Smooth muscle cell (in vitro differentiated cells): ENCODE measurements around the gene ACOT9. TPM values are rescaled to one million over a fixed set of nuclear protein-coding genes. Genes with fewer than 3 reads are reported as not detected.

ENCODE experiments used
- DNase-seq: peaks from one replicate; lab custom pipeline; 2025; ENCODE audit not compliant: unreplicated experiment; lab: John Stamatoyannopoulos, UW
- H2AFZ ChIP-seq: fragments of 200-600 bp; sonication (generic); 2 replicates; pipeline ENCODE4 v1.6.0; 2016; ENCODE audit warnings: antibody characterized with exemption, low read depth, mild to moderate bottlenecking
- H3F3A ChIP-seq: fragments of 200-600 bp; sonication (generic); 2 replicates; pipeline ENCODE4 v1.6.0; 2017; ENCODE audit warnings: antibody characterized with exemption, low read depth
- H3K27ac ChIP-seq: fragments of 200-600 bp; sonication (generic); 2 replicates; pipeline ENCODE4 v1.5.1; 2016; ENCODE audit warnings: low read depth, mild to moderate bottlenecking
- H3K27me3 ChIP-seq: fragments of 200-600 bp; sonication (generic); 2 replicates; pipeline ENCODE4 v1.6.1; 2016; ENCODE audit warnings: low read depth, mild to moderate bottlenecking
- H3K36me3 ChIP-seq: fragments of 200-600 bp; sonication (generic); 2 replicates; pipeline ENCODE4 v1.5.1; 2016; ENCODE audit warnings: low read depth
- H3K4me1 ChIP-seq: fragments of 200-600 bp; sonication (generic); 2 replicates; pipeline ENCODE4 v1.5.1; 2016; ENCODE audit warnings: low read depth
- H3K4me2 ChIP-seq: fragments of 200-600 bp; sonication (generic); 2 replicates; pipeline ENCODE4 v1.6.0; 2016; ENCODE audit warnings: mild to moderate bottlenecking
- H3K4me3 ChIP-seq: fragments of 200-600 bp; sonication (generic); 2 replicates; pipeline ENCODE4 v1.5.1; 2016; ENCODE audit warnings: mild to moderate bottlenecking
- H3K79me2 ChIP-seq: fragments of 200-600 bp; sonication (generic); 2 replicates; pipeline ENCODE4 v1.6.0; 2016; ENCODE audit warnings: low read depth, mild to moderate bottlenecking
- H3K9ac ChIP-seq: fragments of 200-600 bp; sonication (generic); 2 replicates; pipeline ENCODE4 v1.6.0; 2016; ENCODE audit warnings: low read depth
- H3K9me3 ChIP-seq: fragments of 200-600 bp; sonication (generic); replicated peaks from 2 replicates; pipeline ENCODE4 v1.5.1; 2016; ENCODE audit warnings: low read depth
- H4K20me1 ChIP-seq: fragments of 200-600 bp; sonication (generic); 2 replicates; pipeline ENCODE4 v1.6.0; 2016; ENCODE audit warnings: low read depth
- WGBS: methylation state at CpG from one replicate; pipeline ENCODE4 v1.1.7; 2016; ENCODE audit warnings: low lambda C conversion rate; 5-methylcytosine and 5-hydroxymethylcytosine counted together
- polyA plus RNA-seq: library from polyadenylated mRNA; unstranded; fragments of >200 nt; fragmentation: Nextera tagmentation; extraction: Ambion mirVana; gene quantifications from 2 replicates; pipeline ENCODE4 v1.2.1, GENCODE V29; 2016
- total RNA-seq: library from RNA; depleted of rRNA; stranded (reverse); fragments of >200 nt; gene quantifications from 2 replicates; pipeline ENCODE4 v1.2.3, GENCODE V29; 2014
- TF ChIP-seq, protein P1 (sequence below): fragments of 200-600 bp; sonication (generic); IDR thresholded peaks from 2 replicates; pipeline ENCODE4 v1.5.1; 2017; ENCODE audit warnings: borderline replicate concordance, mild to moderate bottlenecking, antibody characterized with exemption; ENCODE audit not compliant: insufficient read depth, poor library complexity, severe bottlenecking

Gene ACOT9
- total and polyA plus RNA-seq, 2 experiments from 2014 or later = 55.4 to 73.2 TPM

DNA sequence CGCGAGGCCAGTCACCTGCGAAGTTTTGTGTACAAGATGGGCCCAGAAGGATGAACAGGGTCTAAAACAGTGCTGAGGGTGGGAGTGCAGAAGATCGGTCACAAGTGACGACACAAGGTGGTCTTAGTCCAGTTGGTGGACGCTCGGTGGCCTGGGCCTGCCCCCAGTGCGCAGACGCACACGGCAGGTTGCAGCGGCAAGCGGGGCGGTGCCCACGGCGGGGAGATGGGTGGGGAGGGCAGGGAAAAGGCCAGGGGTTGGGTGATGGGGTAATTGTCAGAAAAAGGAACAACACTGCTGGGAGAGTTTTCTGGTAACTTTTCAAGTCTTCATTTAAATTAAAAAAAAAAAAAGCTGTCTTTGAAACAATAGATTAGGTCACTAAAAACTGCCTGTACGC lies 76.8 kb downstream of the ACOT9 start:
- peak overlapping the region; percentile 91 for H3K27ac ChIP-seq
- H3K36me3 ChIP-seq = no peaks in the 10 kb centered on the region
- no peaks in the 10 kb centered on the region for H3K9me3 ChIP-seq
- no peak for DNase-seq
- H2AFZ ChIP-seq = peak overlapping the region; percentile 98
- H3K4me1 ChIP-seq = peaks cover 14% of the 10 kb centered on the region
- TF ChIP-seq, protein P1, sequence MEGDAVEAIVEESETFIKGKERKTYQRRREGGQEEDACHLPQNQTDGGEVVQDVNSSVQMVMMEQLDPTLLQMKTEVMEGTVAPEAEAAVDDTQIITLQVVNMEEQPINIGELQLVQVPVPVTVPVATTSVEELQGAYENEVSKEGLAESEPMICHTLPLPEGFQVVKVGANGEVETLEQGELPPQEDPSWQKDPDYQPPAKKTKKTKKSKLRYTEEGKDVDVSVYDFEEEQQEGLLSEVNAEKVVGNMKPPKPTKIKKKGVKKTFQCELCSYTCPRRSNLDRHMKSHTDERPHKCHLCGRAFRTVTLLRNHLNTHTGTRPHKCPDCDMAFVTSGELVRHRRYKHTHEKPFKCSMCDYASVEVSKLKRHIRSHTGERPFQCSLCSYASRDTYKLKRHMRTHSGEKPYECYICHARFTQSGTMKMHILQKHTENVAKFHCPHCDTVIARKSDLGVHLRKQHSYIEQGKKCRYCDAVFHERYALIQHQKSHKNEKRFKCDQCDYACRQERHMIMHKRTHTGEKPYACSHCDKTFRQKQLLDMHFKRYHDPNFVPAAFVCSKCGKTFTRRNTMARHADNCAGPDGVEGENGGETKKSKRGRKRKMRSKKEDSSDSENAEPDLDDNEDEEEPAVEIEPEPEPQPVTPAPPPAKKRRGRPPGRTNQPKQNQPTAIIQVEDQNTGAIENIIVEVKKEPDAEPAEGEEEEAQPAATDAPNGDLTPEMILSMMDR = no peak
- no peaks in the 10 kb centered on the region for H3K27me3 ChIP-seq
- H4K20me1 ChIP-seq = peaks cover 7% of the 10 kb centered on the region
- peak overlapping the region; percentile 88 for H3K4me2 ChIP-seq
- peaks cover 5% of the 10 kb centered on the region for H3F3A ChIP-seq
- no peak overlapping the region for H3K4me3 ChIP-seq
- no peak overlapping the region for H3K9ac ChIP-seq
- H3K79me2 ChIP-seq = peaks cover 35% of the 10 kb centered on the region
- WGBS = 97% methylated on average over 16 of the region's 16 CpGs

DNA sequence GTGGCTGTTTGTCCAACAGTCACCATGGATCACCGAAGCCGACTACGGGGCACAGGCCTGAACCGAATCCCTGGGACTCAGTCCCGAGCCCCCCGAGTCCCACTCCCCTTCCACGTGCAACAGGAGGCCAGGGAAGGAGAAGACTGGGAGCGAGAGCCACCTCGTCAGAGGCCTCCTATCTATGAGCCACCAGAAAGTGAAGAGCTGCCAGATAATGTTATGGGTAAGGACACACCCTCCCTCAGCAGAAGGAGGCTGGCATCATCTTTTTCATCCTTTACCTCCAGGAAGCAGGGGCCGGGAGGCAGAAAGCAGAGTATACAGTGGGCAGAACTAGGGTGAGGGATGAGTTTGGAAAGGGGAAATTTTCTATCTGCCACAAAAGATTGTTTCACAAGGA lies 78.6 kb downstream of the ACOT9 start:
- Histone ChIP-seq H4K20me1 (no peaks in the 10 kb centered on the region), H3F3A (peaks cover 5% of the 10 kb centered on the region), H3K4me3 (no peak overlapping the region), H3K9me3 (no peaks in the 10 kb centered on the region), H2AFZ (no peak overlapping the region), H3K27ac (no peak overlapping the region), H3K79me2 (peaks cover 17% of the 10 kb centered on the region), H3K4me1 (peaks cover 14% of the 10 kb centered on the region), H3K9ac (no peak overlapping the region), H3K27me3 (no peaks in the 10 kb centered on the region), H3K4me2 (no peak overlapping the region), H3K36me3 (no peaks in the 10 kb centered on the region)
- no peak for DNase-seq
- TF ChIP-seq, protein P1 = no peak
- 94% methylated on average over 10 of the region's 10 CpGs for WGBS

DNA sequence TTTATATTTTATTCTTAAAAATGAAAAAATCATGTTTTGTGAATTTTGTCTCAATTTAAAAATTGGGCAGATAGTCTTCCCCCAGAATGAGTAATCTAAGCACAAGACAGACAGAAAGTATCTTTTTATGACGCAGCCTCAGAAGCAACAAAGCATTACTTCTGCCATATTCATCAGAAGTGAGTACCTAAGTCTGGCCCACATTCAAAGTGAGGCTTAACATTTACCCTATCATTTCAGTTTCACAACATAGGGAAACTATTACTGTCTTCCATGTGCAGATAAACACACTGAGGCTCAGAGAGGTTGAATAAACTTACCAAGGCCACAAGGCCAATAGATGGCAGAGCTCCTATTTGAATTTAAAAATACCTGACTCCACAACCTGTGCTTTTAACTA lies 80.2 kb downstream of the ACOT9 start:
- H2AFZ ChIP-seq = no peak overlapping the region
- no peaks in the 10 kb centered on the region for H3K27me3 ChIP-seq
- H4K20me1 ChIP-seq = no peaks in the 10 kb centered on the region
- TF ChIP-seq, protein P1 = no peak
- H3K4me2 ChIP-seq = no peak overlapping the region
- H3K36me3 ChIP-seq = no peaks in the 10 kb centered on the region
- H3K4me3 ChIP-seq = no peak overlapping the region
- H3F3A ChIP-seq = peaks cover 5% of the 10 kb centered on the region
- H3K9me3 ChIP-seq = no peaks in the 10 kb centered on the region
- peaks cover 4% of the 10 kb centered on the region for H3K79me2 ChIP-seq
- H3K4me1 ChIP-seq = peaks cover 6% of the 10 kb centered on the region
- WGBS = 58% methylated on average over 1 of the region's 1 CpG
- no peak overlapping the region for H3K27ac ChIP-seq
- H3K9ac ChIP-seq = no peak overlapping the region
- no peak for DNase-seq

DNA sequence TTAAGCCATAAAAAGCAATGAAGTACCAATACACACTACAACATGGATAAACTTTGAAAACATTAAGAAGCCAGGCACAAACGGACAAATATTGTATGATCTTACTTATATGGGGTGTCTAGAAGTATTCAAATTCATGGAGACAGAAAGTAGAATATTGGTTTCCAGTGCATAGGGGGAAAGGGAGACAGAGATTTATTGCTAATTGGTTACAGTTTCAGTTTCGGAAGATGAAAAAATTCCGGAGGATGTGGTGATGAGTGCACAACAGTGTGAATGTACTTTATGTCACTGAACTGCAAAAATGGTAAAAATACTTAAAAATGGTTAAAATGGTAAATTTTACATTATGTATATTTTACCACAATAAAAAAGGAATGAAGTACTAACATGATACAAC lies 80.9 kb downstream of the ACOT9 start:
- Histone ChIP-seq H3K9me3 (no peaks in the 10 kb centered on the region), H3K79me2 (no peaks in the 10 kb centered on the region), H3K27ac (no peak overlapping the region), H3K4me3 (no peak overlapping the region), H2AFZ (no peak overlapping the region), H4K20me1 (no peaks in the 10 kb centered on the region), H3F3A (peaks cover 5% of the 10 kb centered on the region), H3K36me3 (no peaks in the 10 kb centered on the region), H3K4me1 (peaks cover 6% of the 10 kb centered on the region), H3K4me2 (no peak overlapping the region), H3K9ac (no peak overlapping the region), H3K27me3 (no peaks in the 10 kb centered on the region)
- WGBS = 93% methylated on average over 3 of the region's 3 CpGs
- TF ChIP-seq, protein P1 = no peak
- DNase-seq = no peak
